HG02642 (cell line): ENCODE data around the gene MT1M.

Experiments
- ATAC-seq: cut with Tn5 transposase; IDR thresholded peaks from one replicate; pipeline ENCODE4 v1.9.1; 2021; ENCODE audit warnings: mild to moderate bottlenecking; ENCODE audit not compliant: unreplicated experiment, poor library complexity

The MT1M gene

GRCh38 chr16:56625943-56626654 is 6.4 kb upstream of the MT1M start:
- ATAC-seq: peak; percentile 5

- no peak for ATAC-seq
Observed at GRCh38 chr16:56626685-56627084, 5.8 kb upstream of the MT1M start.

DNA sequence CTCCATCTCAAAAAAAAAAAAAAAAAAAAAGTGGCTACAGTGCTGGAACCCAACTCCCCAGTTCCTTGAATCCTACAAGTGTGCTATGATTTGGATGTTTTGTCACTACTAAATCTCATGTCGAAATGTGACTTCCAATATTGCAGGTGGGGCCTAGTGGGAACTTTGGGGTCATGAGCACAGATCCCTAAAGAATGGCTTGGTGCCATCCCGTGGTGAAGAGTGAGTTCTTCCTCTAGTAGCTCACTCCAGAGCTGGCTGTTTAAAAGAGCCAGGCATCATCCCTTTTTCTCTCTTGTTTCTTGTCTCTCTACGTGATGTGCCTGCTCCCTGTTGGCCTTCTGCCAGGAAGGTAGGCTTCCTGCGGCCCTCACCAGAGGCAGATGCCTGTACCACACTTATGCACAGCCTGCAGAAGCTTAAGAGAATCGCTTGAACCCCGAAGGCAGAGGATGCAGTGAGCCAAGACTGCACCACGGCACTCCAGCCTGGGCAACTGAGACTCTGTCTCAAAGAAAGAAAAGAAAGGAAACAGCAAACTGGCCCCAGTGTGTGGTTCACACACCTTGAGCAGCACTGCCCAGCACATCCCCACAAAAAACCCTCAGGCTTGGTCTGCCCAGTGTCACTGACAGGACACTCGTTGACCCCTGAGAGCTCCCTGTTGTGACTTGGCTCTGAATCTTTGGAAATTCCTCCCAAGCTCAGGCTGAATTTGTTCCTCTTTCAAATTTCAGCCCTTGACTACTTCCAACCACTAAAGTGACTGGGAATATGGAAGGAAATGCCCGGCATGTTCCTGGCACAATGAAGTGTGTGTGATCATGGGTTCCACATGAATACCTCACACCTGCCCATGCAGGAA is 3.7 kb upstream of the MT1M start:
- no peak for ATAC-seq

- no peak for ATAC-seq
Observed at GRCh38 chr16:56629531-56629930, 2.9 kb upstream of the MT1M start.

GRCh38 chr16:56630134-56630533 is 2.3 kb upstream of the MT1M start:
- peak; percentile 80 for ATAC-seq

GRCh38 chr16:56631197-56631596 is 1.3 kb upstream of the MT1M start:
- ATAC-seq: no peak

DNA sequence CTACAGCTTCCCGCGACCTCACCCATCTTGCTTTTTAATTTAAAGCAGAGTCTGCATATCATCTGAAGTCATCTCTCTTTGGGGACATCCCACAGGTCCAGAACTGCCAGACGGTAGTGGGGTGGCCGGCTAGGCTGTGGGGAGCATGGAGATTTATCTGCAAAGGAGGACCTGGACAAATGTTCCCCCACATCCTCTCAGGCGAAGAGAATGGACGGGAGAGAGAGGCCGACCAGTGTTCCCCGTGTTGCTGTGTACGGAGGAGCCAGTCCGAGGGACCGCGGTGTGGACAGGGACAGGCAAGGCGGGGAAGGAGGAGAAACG is 665 bp upstream of the MT1M start:
- ATAC-seq: no peak

DNA sequence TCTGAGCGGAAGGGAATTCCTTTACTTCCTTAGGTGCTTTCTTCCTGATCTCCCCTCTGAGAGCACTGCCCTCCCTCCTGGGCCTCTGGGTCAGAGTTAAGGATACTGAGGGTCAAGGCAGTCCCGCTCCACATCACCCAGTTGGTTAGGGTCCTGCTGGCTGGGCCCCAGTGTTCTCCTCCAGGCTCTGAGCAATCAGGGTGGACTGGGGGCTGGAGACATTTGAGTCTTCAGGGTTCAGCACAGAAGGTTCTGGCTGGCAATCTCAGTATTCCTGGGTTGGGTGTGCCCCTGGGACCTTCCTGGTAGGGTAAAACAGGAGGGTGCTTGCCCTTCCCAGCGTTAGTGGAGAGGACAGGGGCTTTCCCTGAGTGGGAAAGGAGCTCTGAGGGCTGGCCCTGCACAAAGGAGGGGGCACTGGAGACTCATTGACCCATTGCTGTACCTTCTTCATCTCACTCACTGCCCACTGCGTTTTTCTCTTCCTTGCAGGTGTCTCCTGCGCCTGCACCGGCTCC is 448 bp downstream of the MT1M start:
- ATAC-seq: no peak

- ATAC-seq: no peak
Observed at GRCh38 chr16:56633535-56633934, 1.1 kb downstream of the MT1M start.

DNA sequence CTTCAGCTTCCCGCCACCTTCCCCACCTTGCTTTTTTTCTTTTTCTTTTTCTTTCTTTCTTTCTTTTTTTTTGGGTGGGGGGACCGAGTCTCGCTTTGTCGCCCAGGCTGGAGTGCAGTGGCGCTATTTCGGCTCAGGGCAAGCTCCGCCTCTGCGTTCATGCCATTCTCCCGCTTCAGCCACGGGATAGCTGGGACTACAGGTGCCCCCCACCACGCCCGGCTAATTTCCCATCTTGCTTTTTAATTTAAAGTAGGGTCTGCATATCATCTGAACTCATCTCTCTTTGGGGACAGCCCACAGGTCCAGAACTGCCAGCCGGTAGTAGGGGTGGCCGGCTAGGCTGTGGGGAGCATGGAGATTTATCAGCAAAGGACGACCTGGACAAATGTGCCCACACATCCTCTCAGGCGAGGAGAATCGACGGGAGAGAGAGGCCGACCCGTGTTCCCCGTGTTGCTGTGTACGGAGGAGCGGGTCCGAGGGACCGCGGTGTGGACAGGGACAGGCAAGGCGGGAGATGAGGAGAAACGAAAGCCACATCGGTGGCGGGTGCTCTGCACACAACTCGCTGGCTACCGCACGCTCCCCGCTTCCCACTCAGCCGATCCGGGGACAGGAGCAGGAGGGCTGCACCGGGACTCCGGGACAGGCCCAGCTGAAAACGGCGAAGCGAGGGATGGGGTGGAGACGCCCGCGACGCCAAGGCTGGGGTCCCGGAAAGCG is 2.4 kb downstream of the MT1M start:
- no peak for ATAC-seq

DNA sequence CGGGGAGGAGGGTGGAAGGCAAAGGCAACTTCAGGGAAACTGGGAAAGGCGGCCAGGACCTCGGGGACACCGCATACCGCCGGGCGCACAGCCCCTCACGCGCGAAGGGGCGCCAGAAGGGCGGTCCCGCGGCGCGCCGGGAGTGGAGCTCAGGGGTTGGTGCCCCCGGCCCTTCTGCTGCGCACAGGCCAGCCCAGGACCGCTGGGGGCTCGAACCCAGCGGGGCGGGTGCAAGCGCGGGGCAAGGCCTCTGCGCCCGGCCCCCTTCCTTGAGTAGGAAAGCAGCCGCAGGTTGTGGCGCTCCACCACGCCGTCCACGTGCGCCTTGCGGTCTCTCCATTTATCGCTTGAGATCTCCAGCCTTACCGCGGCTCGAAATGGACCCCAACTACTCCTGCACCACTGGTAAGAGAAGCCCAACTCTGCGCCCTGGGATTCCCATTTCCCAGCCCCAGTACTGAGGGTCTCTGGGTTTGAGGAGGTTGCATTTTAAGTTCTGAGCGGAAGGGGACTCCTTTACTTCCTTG is 3.0 kb downstream of the MT1M start:
- no peak for ATAC-seq

GRCh38 chr16:56636616-56637413 is 4.4 kb downstream of the MT1M start:
- no peak for ATAC-seq

- no peak for ATAC-seq
Observed at GRCh38 chr16:56637814-56638750, 5.6 kb downstream of the MT1M start, which contains the start of gene MT1A. TSS of gene MT1A (plus strand) at chr16:56638666. CDS start at chr16:56638739, 73 bp downstream.

- no peak for ATAC-seq
Observed at GRCh38 chr16:56639045-56639444, 6.6 kb downstream of the MT1M start.

- no peak for ATAC-seq
Observed at GRCh38 chr16:56640076-56640475, 7.6 kb downstream of the MT1M start.

DNA sequence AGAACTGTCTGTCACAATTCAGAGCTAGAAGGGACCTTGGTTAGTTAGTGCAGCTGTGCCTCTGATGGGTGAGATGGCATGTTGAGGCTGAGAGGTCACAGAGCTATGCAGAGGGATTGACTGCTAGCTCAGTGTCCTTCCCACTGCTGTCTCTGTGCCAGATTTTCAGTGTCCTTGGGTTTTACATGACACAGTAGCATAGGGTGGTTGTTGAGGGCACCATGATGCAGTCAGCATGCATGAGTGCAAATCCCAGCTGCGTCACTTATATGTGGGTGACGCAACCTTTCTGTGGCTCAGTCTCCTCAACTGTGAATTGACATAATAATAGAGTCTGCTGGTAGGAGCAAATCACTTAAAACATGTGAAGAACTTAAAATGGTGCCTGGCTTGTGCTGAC is 8.7 kb downstream of the MT1M start:
- ATAC-seq: no peak

DNA sequence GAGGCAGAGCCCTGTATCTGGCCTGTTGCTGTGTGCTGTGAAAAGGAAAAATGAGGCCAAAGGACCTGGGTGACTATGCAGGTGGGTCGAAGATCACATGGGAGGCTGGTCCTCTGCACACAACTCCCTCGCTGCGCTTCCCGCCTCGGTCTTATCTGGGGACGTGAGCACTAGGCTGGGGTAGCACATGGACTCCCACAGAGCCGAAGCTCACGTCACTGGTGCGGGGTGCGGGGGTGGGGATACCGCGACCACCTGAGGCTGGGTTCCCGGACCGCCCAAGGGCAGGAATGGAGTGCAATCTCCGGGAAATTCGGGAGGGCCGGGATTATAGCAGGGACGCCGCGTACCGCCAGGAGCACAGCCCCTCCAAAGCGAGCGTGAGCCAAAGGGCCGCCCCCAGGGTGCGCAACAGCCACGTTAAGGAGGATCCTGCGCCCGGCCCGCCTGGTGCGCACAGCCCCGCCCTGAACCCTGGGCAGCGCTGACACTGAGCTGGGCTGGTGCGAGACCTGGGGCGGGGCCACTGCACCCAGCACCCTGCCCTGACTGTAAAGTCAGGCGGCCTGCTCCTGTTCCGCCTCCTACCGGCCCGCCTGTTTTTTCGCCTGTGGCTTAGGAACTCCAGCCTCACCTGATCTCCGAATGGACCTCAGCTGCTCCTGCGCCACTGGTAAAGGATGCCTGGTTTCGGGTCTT is 10.8 kb downstream of the MT1M start:
- peak; percentile 71 for ATAC-seq

- no peak for ATAC-seq
Observed at GRCh38 chr16:56643833-56644232, 11.4 kb downstream of the MT1M start.
